ENCODE data around the gene SDR42E2. TPM values are rescaled to one million over a fixed set of nuclear protein-coding genes. Genes with fewer than 3 reads are reported as not detected.

Gene SDR42E2
- total and polyA plus RNA-seq, 2 of the 8 experiments (the other 6 are each of a cell fraction or from before 2014, with no cell fraction given), result 0.08 TPM; not detected in 1

DNA sequence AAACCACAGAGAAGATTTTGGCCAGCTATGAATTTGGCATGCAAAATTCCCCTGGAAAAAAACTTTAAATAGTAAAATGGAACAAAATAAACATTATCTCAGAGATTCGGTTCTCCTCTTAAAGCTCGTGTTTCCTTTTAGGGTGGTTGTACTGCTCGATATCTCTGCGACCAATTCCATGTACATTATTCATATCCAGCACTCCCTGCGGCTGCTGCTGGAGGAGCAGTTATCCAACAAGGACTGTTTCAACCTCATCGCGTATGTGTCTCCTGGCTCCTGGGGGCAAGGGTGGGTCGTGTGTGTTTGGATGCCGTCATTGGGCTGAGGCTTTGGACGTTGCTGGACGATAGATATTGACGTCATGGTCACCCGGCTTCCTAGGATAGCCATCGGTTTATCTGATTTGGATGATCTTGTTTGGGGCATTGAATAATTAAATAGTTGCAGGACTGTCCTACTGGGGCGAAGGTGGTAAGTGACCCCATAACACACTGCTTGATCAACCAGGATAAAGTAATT is 36.2 kb upstream of the SDR42E2 start:
- no peak overlapping the region for H3K56ac ChIP-seq (replicated peaks; ENCODE audit: insufficient read length, low read depth, low read length)
- CTCF ChIA-PET (ENCODE audit: partially characterized antibody), result interaction anchor here (0.8 to 3.7 kb wide), 2 partner anchors 11 to 15 kb away, joined by 4 to 16 read pairs; no protein-coding TSS in a partner anchor
- POLR2A ChIA-PET (ENCODE audit: partially characterized antibody), result no interaction called here
- H2BK15ac ChIP-seq (ENCODE audit: low read length), result no peak overlapping the region
- no peaks in the 10 kb centered on the region for H3K27me3 ChIP-seq (replicated peaks in 1 of 4; ENCODE audit: control insufficient read depth in 3 of 4, extremely low read depth in 1 of 4, insufficient read depth in 3 of 4, low read length in 3 of 4)
- H3K18ac ChIP-seq (ENCODE audit: extremely low read depth, low read length), result no peak overlapping the region
- H4K5ac ChIP-seq (ENCODE audit: insufficient read length, low read depth, low read length), result no peak overlapping the region
- no peak overlapping the region for H2BK12ac ChIP-seq (ENCODE audit: low read depth, low read length)
- H3K4me2 ChIP-seq (ENCODE audit: insufficient read depth in 1 of 2, low read depth in 2 of 2, low read length in 2 of 2), result no peak overlapping the region
- H2BK120ac ChIP-seq (replicated peaks; ENCODE audit: low read depth, low read length), result no peak overlapping the region
- no peak overlapping the region for H3K9ac ChIP-seq (replicated peaks in 1 of 4; ENCODE audit: extremely low read depth in 1 of 4, low read depth in 3 of 4, low read length in 3 of 4)
- no peak overlapping the region for H2AK5ac ChIP-seq (ENCODE audit: low read depth, low read length)
- H3K4me3 ChIP-seq (ENCODE audit: extremely low read depth in 1 of 4, insufficient read depth in 2 of 4, low read depth in 3 of 4, low read length in 4 of 4), result no peak overlapping the region
- no peaks in the 10 kb centered on the region for H3K4me1 ChIP-seq (replicated peaks in 1 of 4; ENCODE audit: control insufficient read depth in 3 of 4, insufficient read depth in 4 of 4, low read length in 3 of 4)
- H3K23ac ChIP-seq (ENCODE audit: insufficient read length), result no peak overlapping the region
- H2BK5ac ChIP-seq (ENCODE audit: low read depth, low read length), result no peak overlapping the region
- H3K36me3 ChIP-seq (ENCODE audit: control insufficient read depth in 2 of 4, insufficient read depth in 4 of 4, low read length in 3 of 4), result no peaks in the 10 kb centered on the region
- H3K14ac ChIP-seq (ENCODE audit: insufficient read length), result no peak overlapping the region
- 91% methylated on average over 14 of the region's 15 CpGs; no CpG with 5 or more reads in 1 of the 2 experiments for WGBS, 2 experiments (ENCODE audit: extremely low coverage in 1 of 2, insufficient coverage in 1 of 2, insufficient read length in 1 of 2, insufficient replicate concordance in 2 of 2, low coverage in 1 of 2, low lambda C conversion rate in 2 of 2, missing lambda C conversion rate in 1 of 2)
- no peak overlapping the region for H4K91ac ChIP-seq (replicated peaks; ENCODE audit: insufficient read length, low read length)
- no peak overlapping the region for H4K8ac ChIP-seq (ENCODE audit: extremely low read depth, insufficient read depth, low read length)
- FAIRE-seq, result no peak
- DNase-seq (ENCODE audit: low read depth in 1 of 2, low spot score in 2 of 2), result no peak
- peaks cover 2% of the 10 kb centered on the region; the same call in 1 of the 2 replicates for H3K23me2 ChIP-seq (ENCODE audit: low read depth, low read length)
- H4K20me1 ChIP-seq (replicated peaks in 1 of 2; ENCODE audit: control insufficient read depth in 1 of 2, insufficient read depth in 2 of 2, low read length in 2 of 2), result no peaks in the 10 kb centered on the region
- H2BK20ac ChIP-seq (ENCODE audit: low read length), result no peak overlapping the region
- H3K4ac ChIP-seq (replicated peaks; ENCODE audit: insufficient read length, low read depth, low read length), result no peak overlapping the region
- H3K79me2 ChIP-seq (ENCODE audit: control insufficient read depth in 1 of 2, insufficient read depth in 2 of 2, low read length in 2 of 2), result no peaks in the 10 kb centered on the region
- H3K79me1 ChIP-seq (ENCODE audit: low read depth, low read length), result no peaks in the 10 kb centered on the region
- no peak overlapping the region for H3K27ac ChIP-seq (ENCODE audit: low read depth, low read length)
- no peaks in the 10 kb centered on the region for H3K9me3 ChIP-seq (ENCODE audit: insufficient read depth in 2 of 2, low read depth in 1 of 2, low read length in 1 of 2)
- no peak overlapping the region for H2AFZ ChIP-seq (ENCODE audit: low read length)
- TF ChIP-seq HDAC2 (IDR thresholded peaks at IDR 0.05; ENCODE audit: borderline replicate concordance in 1 of 2, low read depth in 2 of 2, low read length in 2 of 2), result no peak
- no peak for TF ChIP-seq BCL11A (IDR thresholded peaks at IDR 0.05; ENCODE audit: low read depth in 2 of 2, low read length in 2 of 2)
- no peak for TF ChIP-seq CTBP2 (IDR thresholded peaks at IDR 0.05; ENCODE audit: borderline replicate concordance, insufficient read depth, insufficient read length, low read length)
- TF ChIP-seq E2F6 (IDR thresholded peaks at IDR 0.05), result no peak
- no peak for TF ChIP-seq GTF2F1 (IDR thresholded peaks at IDR 0.05; ENCODE audit: borderline replicate concordance, low read depth, low read length)
